Adrenal gland (tissue), 12 donors: ENCODE measurements around the gene PHACTR2. TPM values are rescaled to one million over a fixed set of nuclear protein-coding genes. Genes with fewer than 3 reads are reported as not detected.

Experiments
- DNase-seq, 7 donors: peaks; one replicate each; pipeline ENCODE4 v3.0.0-alpha.2; 2019 to 2020
- H3K27ac ChIP-seq, 5 donors: fragments of 200-600 bp; sonication (generic) in 4 of 5; 1 replicate in 3 of 5; 2 replicates in 2 of 5; pipeline versions ENCODE4 v1.5.1 to v1.8.0; 2016 to 2020; ENCODE audit warnings: mild to moderate bottlenecking in 1 of 5
- H3K27me3 ChIP-seq: fragments of 200-600 bp; 2 replicates; pipeline ENCODE4 v1.8.0; 2021
- H3K36me3 ChIP-seq, 2 donors: fragments of 200-600 bp; replicated peaks in 1 of 2; 1 replicate in 1 of 2; 2 replicates in 1 of 2; pipeline versions ENCODE4 v1.5.1 to v1.8.0; 2018 to 2022
- H3K4me1 ChIP-seq, 2 donors: fragments of 200-600 bp; replicated peaks in 1 of 2; 1 replicate in 1 of 2; 2 replicates in 1 of 2; pipeline versions ENCODE4 v1.5.1 to v1.8.0; 2018 to 2021
- H3K4me3 ChIP-seq, 4 donors: fragments of 200-600 bp; sonication (generic) in 3 of 4; one replicate each; pipeline ENCODE4 v1.5.1; 2016 to 2018
- H3K9me3 ChIP-seq, 3 donors: fragments of 200-600 bp; sonication (generic) in 1 of 3; replicated peaks in 1 of 3; 1 replicate in 2 of 3; 2 replicates in 1 of 3; pipeline versions ENCODE4 v1.5.1 to v1.8.0; 2016 to 2021
- CTCF ChIP-seq, 6 experiments: fragments of 450-650 bp in 4 of 6; fragments of 200-600 bp in 2 of 6; sonication (generic) in 1 of 6; IDR thresholded peaks; 1 replicate in 5 of 6; 2 replicates in 1 of 6; pipeline versions ENCODE4 v1.5.1 to v1.8.0; 2016 to 2021; ENCODE audit warnings: antibody characterized with exemption in 6 of 6, mild to moderate bottlenecking in 2 of 6, moderate library complexity in 1 of 6
- POLR2A ChIP-seq, 2 donors: fragments of 450-650 bp; IDR thresholded peaks; one replicate each; pipeline ENCODE4 v1.6.1; 2017; ENCODE audit warnings: antibody characterized with exemption in 2 of 2, mild to moderate bottlenecking in 2 of 2, moderate library complexity in 1 of 2
- WGBS, 4 donors: extraction: QIAGEN DNeasy Blood & Tissue Kit in 2 of 4; methylation state at CpG; one replicate each; pipeline versions ENCODE4 v1.1.5 to v1.1.7; 2013 to 2017; 5-methylcytosine and 5-hydroxymethylcytosine counted together
- intact Hi-C, 2 donors: fragments of 100-400 bp; cut with DNase I; formaldehyde crosslinking; loops; one replicate each; pipeline versions ENCODE4 v1.14.1 to v1.15.0; 2022 to 2023
- polyA plus RNA-seq, 3 donors: library from polyadenylated mRNA; stranded (reverse); fragments of 200-250 nt in 2 of 3; fragments of 350-450 nt in 1 of 3; fragmentation: Illumina TruSeq in 1 of 3; extraction: RNeasy Lipid Tissue Mini Kit (QIAGEN cat#74804) in 1 of 3; gene quantifications; one replicate each; pipeline ENCODE4 v1.2.3, GENCODE V29; 2013 to 2014
- total RNA-seq, 9 donors: library from RNA; depleted of rRNA in 4 of 9; stranded (reverse); fragments of >200 nt in 4 of 9; fragments of 120-200 nt in 1 of 9; fragmentation: NEBNext Ultra II Directional in 1 of 9; extraction: Animal tissue kit (Norgen Biotek cat#: 25700) in 1 of 9; gene quantifications; one replicate each; pipeline versions ENCODE4 v1.1.0 to v1.2.4, GENCODE V29; 2013 to 2023
- donor health status: healthy with polysubstance abuse.
- donor health status: Bipolar disorder and iron deficiency.
- donor health status: DM: yes; HTN: yes; CAD: no.
- donor health status: DM: no; HTN: no; CAD: no.
- donor health status: DM: no; HTN: no; CAD: no.
- donor health status: DM: yes; HTN: yes; CAD: no.

The PHACTR2 gene
- total and polyA plus RNA-seq, 12 donors = 12.1 to 315 (median 227) TPM

- intact Hi-C loops = no loop called here
- Histone ChIP-seq H3K4me3 (no peak overlapping the region), H3K27me3 (no peaks in the 10 kb centered on the region), H3K4me1 (no peaks in the 10 kb centered on the region), H3K9me3 (no peaks in the 10 kb centered on the region), H3K36me3 (peaks cover 0 to 74% of the 10 kb centered on the region in 2 donors), H3K27ac (no peak overlapping the region)
- DNase-seq = no peak
- 97 to 98% (median 98%) methylated on average over 5 of the region's 5 CpGs for WGBS, 4 donors
- no peak for TF ChIP-seq POLR2A (IDR thresholded peaks at IDR 0.05)
- no peak for TF ChIP-seq CTCF (IDR thresholded peaks at IDR 0.05)
Measured at GRCh38 chr6:143857651-143858050, 179.9 kb downstream of the PHACTR2 start.

- H3K27ac ChIP-seq = no peak overlapping the region
- H3K9me3 ChIP-seq = no peaks in the 10 kb centered on the region
- no peaks in the 10 kb centered on the region for H3K4me1 ChIP-seq
- H3K36me3 ChIP-seq = peaks cover 0 to 81% of the 10 kb centered on the region in 2 donors
- intact Hi-C loops = no loop called here
- no peak for DNase-seq
- no peaks in the 10 kb centered on the region for H3K27me3 ChIP-seq
- 94 to 98% (median 96%) methylated on average over 3 of the region's 3 CpGs for WGBS, 4 donors
- H3K4me3 ChIP-seq = no peak overlapping the region
- TF ChIP-seq POLR2A (IDR thresholded peaks at IDR 0.05) (no peak), CTCF (IDR thresholded peaks at IDR 0.05) (no peak)
Measured at GRCh38 chr6:143859891-143860660, 182.3 kb downstream of the PHACTR2 start.

- H3K36me3 ChIP-seq = peaks cover 0 to 49% of the 10 kb centered on the region in 2 donors
- no peak for TF ChIP-seq POLR2A (IDR thresholded peaks at IDR 0.05)
- TF ChIP-seq CTCF (IDR thresholded peaks at IDR 0.05) = no peak
- WGBS, 4 donors = 89 to 96% (median 94%) methylated on average over 2 of the region's 2 CpGs
Measured at GRCh38 chr6:143863771-143864170, 186.0 kb downstream of the PHACTR2 start.

GRCh38 chr6:143864234-143864633 is 186.5 kb downstream of the PHACTR2 start, which contains the start of gene ZC2HC1B:
Gene ZC2HC1B, plus strand, starts transcription at chr6:143864474. Its CDS starts 66 bp downstream, at chr6:143864540.
- Histone ChIP-seq H3K36me3 (peaks cover 0 to 45% of the 10 kb centered on the region in 2 donors), H3K4me1 (no peaks in the 10 kb centered on the region), H3K27me3 (no peaks in the 10 kb centered on the region), H3K4me3 (no peak within 1 kb of the TSS), H3K9me3 (no peaks in the 10 kb centered on the region), H3K27ac (no peak within 1 kb of the TSS)
- DNase-seq = no peak
- intact Hi-C loops = no loop called here
- WGBS, 4 donors = 93 to 100% (median 96%) methylated on average over 1 of the region's 1 CpG
- TF ChIP-seq CTCF (IDR thresholded peaks at IDR 0.05) (no peak), POLR2A (IDR thresholded peaks at IDR 0.05) (no peak)

More at GRCh38 chr6:143863771-143864170, 186.0 kb downstream of the PHACTR2 start:
- intact Hi-C loops = no loop called here
- Histone ChIP-seq H3K27ac (no peak overlapping the region), H3K4me3 (no peak overlapping the region), H3K9me3 (no peaks in the 10 kb centered on the region), H3K4me1 (no peaks in the 10 kb centered on the region), H3K27me3 (no peaks in the 10 kb centered on the region)
- no peak for DNase-seq
